CD8-positive, alpha-beta memory T cell (primary cell): Measurements from ENCODE around the gene KLK14. TPM values are rescaled to one million over a fixed set of nuclear protein-coding genes. Genes with fewer than 3 reads are reported as not detected.

Experiments
- CTCF ChIA-PET: fragments of 350-600 bp; sonication (Branson Sonifier 250); formaldehyde crosslinking; loops from one replicate; lab custom pipeline; 2021; ENCODE audit warnings: antibody characterized with exemption; lab: Charles Lee
- POLR2A ChIA-PET: fragments of 350-600 bp; sonication (Branson Sonifier 250); formaldehyde crosslinking; loops from one replicate; lab custom pipeline; 2021; ENCODE audit warnings: antibody characterized with exemption; lab: Charles Lee
- DNase-seq, 5 donors: peaks; one replicate each; pipeline versions ENCODE4 v3.0.0 to v3.0.0-alpha.2; 2020 to 2022; ENCODE audit warnings: mixed read lengths in 1 of 5
- H3K27ac ChIP-seq: one replicate; pipeline ENCODE4 v1.7.0; 2013; ENCODE audit warnings: low read depth, mild to moderate bottlenecking, low read length, moderate library complexity
- H3K27me3 ChIP-seq: 2 replicates; pipeline ENCODE4 v1.7.0; 2013; ENCODE audit warnings: low read length, mild to moderate bottlenecking; ENCODE audit not compliant: insufficient read depth, poor library complexity, severe bottlenecking
- H3K36me3 ChIP-seq: 2 replicates; pipeline ENCODE4 v1.7.0; 2013; ENCODE audit warnings: mild to moderate bottlenecking, low read length, moderate library complexity; ENCODE audit not compliant: insufficient read depth
- H3K4me1 ChIP-seq: 2 replicates; pipeline ENCODE4 v1.7.0; 2013; ENCODE audit warnings: mild to moderate bottlenecking, low read length, moderate library complexity; ENCODE audit not compliant: insufficient read depth
- H3K4me3 ChIP-seq: 2 replicates; pipeline ENCODE4 v1.7.0; 2013; ENCODE audit warnings: mild to moderate bottlenecking, low read length
- H3K9me3 ChIP-seq: 2 replicates; pipeline ENCODE4 v1.7.0; 2013; ENCODE audit warnings: mild to moderate bottlenecking, low read length
- H3K27ac Mint-ChIP-seq, 8 donors: one replicate each; pipeline ENCODE4 v1.8.0; 2020 to 2021; ENCODE audit warnings: mixed read lengths in 8 of 8, mild to moderate bottlenecking in 6 of 8, inconsistent platforms in 3 of 8, moderate library complexity in 3 of 8
- H3K27me3 Mint-ChIP-seq, 2 donors: one replicate each; pipeline ENCODE4 v1.8.0; 2020 to 2021; ENCODE audit warnings: mixed read lengths in 2 of 2, mild to moderate bottlenecking in 1 of 2, moderate library complexity in 1 of 2
- H3K36me3 Mint-ChIP-seq, 3 donors: one replicate each; pipeline ENCODE4 v1.8.0; 2020 to 2021; ENCODE audit warnings: mixed read lengths in 3 of 3, inconsistent platforms in 1 of 3, mild to moderate bottlenecking in 1 of 3
- H3K4me1 Mint-ChIP-seq, 3 donors: one replicate each; pipeline ENCODE4 v1.8.0; 2020 to 2021; ENCODE audit warnings: mixed read lengths in 3 of 3, inconsistent platforms in 1 of 3, mild to moderate bottlenecking in 1 of 3
- H3K4me3 Mint-ChIP-seq, 7 donors: one replicate each; pipeline ENCODE4 v1.8.0; 2020 to 2021; ENCODE audit warnings: mixed read lengths in 7 of 7, mild to moderate bottlenecking in 6 of 7, moderate library complexity in 4 of 7, inconsistent platforms in 2 of 7
- H3K9me3 Mint-ChIP-seq, 5 donors: one replicate each; pipeline ENCODE4 v1.8.0; 2020 to 2022; ENCODE audit warnings: mixed read lengths in 5 of 5, mild to moderate bottlenecking in 3 of 5, moderate library complexity in 2 of 5, inconsistent platforms in 1 of 5
- polyA plus RNA-seq: library from polyadenylated mRNA; unstranded; fragments of 300-500 nt; fragmentation: Illumina TruSeq; gene quantifications from one replicate; pipeline ENCODE4 v1.2.3, GENCODE V29; 2021
- total RNA-seq, 2 experiments: library from RNA; stranded (reverse); gene quantifications; one replicate each; pipeline ENCODE4 v1.2.3, GENCODE V29; 2021

KLK14 gene
- total and polyA plus RNA-seq, 3 experiments from 2014 or later: 0.26 to 0.31 TPM; not detected in 1

- no peaks in the 10 kb centered on the region for H3K9me3 Mint-ChIP-seq
- H3K27ac Mint-ChIP-seq: peak within 1 kb of the TSS; percentile 92 to 100 (median 98)
- Histone ChIP-seq H3K27ac (peak within 1 kb of the TSS; percentile 82), H3K9me3 (no peaks in the 10 kb centered on the region), H3K27me3 (no peaks in the 10 kb centered on the region), H3K36me3 (no peaks in the 10 kb centered on the region), H3K4me3 (peak within 1 kb of the TSS; percentile 91), H3K4me1 (peaks cover 19% of the 10 kb centered on the region)
- peaks cover 0 to 3% of the 10 kb centered on the region in 2 donors for H3K27me3 Mint-ChIP-seq
- H3K4me1 Mint-ChIP-seq: peaks cover 37 to 53% (median 46%) of the 10 kb centered on the region in 3 donors
- peak; percentile 97 to 99 (median 98) for DNase-seq
- H3K4me3 Mint-ChIP-seq: peak within 1 kb of the TSS; percentile 89 to 99 (median 96)
- peaks cover 0 to 37% (median 6%) of the 10 kb centered on the region in 3 donors for H3K36me3 Mint-ChIP-seq
- ChIA-PET POLR2A (interaction anchor here (0.7 kb wide), 2 partner anchors 9 to 28 kb away, joined by 3 to 5 read pairs; no protein-coding TSS in a partner anchor), CTCF (no interaction called here)
Measured at GRCh38 chr19:51108066-51108804, 25.5 kb upstream of the KLK14 start, which contains the start of gene CTU1. Gene CTU1, minus strand, starts transcription at chr19:51108409. Its CDS starts 3,840 bp downstream, at chr19:51104569.

- peaks cover 18% of the 10 kb centered on the region for H3K4me1 ChIP-seq
- peaks cover 3% of the 10 kb centered on the region for H3K36me3 ChIP-seq
- H3K4me3 ChIP-seq: peak overlapping the region; percentile 91
- POLR2A ChIA-PET: no interaction called here
- Mint-ChIP-seq H3K27me3 (peaks cover 0 to 3% of the 10 kb centered on the region in 2 donors), H3K4me3 (peak overlapping the region; percentile 89 to 99 (median 96)), H3K4me1 (peaks cover 40 to 60% (median 53%) of the 10 kb centered on the region in 3 donors), H3K36me3 (peaks cover 0 to 44% (median 6%) of the 10 kb centered on the region in 3 donors), H3K9me3 (no peaks in the 10 kb centered on the region), H3K27ac (peak overlapping the region; percentile 92 to 100 (median 98))
- H3K27ac ChIP-seq: peak overlapping the region; percentile 82
- H3K27me3 ChIP-seq: no peaks in the 10 kb centered on the region
- peak in 1 of 5 donors; percentile 10 for DNase-seq
- CTCF ChIA-PET: no interaction called here
- H3K9me3 ChIP-seq: no peaks in the 10 kb centered on the region
Measured at GRCh38 chr19:51107406-51108065, 24.8 kb upstream of the KLK14 start.

- CTCF ChIA-PET: interaction anchor here (1.3 kb wide), 1 partner anchor 9 kb away, joined by 3 read pairs; no protein-coding TSS in a partner anchor
- Mint-ChIP-seq H3K9me3 (no peaks in the 10 kb centered on the region), H3K27ac (peak overlapping the region in 2 of 8 donors; percentile 56 to 62), H3K27me3 (peaks cover 0 to 3% of the 10 kb centered on the region in 2 donors), H3K4me1 (peaks cover 62 to 77% (median 73%) of the 10 kb centered on the region in 3 donors), H3K4me3 (no peak overlapping the region), H3K36me3 (peaks cover 0 to 77% (median 8%) of the 10 kb centered on the region in 3 donors)
- H3K27me3 ChIP-seq: no peaks in the 10 kb centered on the region
- no peak overlapping the region for H3K27ac ChIP-seq
- POLR2A ChIA-PET: no interaction called here
- H3K9me3 ChIP-seq: no peaks in the 10 kb centered on the region
- no peak for DNase-seq
- no peak overlapping the region for H3K4me3 ChIP-seq
- H3K4me1 ChIP-seq: peaks cover 22% of the 10 kb centered on the region
- peaks cover 6% of the 10 kb centered on the region for H3K36me3 ChIP-seq
Measured at GRCh38 chr19:51103926-51104341, 21.2 kb upstream of the KLK14 start.

- Mint-ChIP-seq H3K4me1 (peaks cover 53 to 68% (median 64%) of the 10 kb centered on the region in 3 donors), H3K27ac (no peak overlapping the region), H3K27me3 (no peaks in the 10 kb centered on the region), H3K36me3 (peaks cover 0 to 73% (median 8%) of the 10 kb centered on the region in 3 donors), H3K9me3 (no peaks in the 10 kb centered on the region), H3K4me3 (no peak overlapping the region)
- Histone ChIP-seq H3K9me3 (no peaks in the 10 kb centered on the region), H3K4me1 (peaks cover 19% of the 10 kb centered on the region), H3K27me3 (no peaks in the 10 kb centered on the region), H3K27ac (no peak overlapping the region), H3K4me3 (no peak overlapping the region), H3K36me3 (peaks cover 6% of the 10 kb centered on the region)
- DNase-seq: no peak
- ChIA-PET POLR2A (no interaction called here), CTCF (interaction anchor here (1.3 kb wide), 1 partner anchor 9 kb away, joined by 3 read pairs; no protein-coding TSS in a partner anchor)
Measured at GRCh38 chr19:51102991-51103390, 20.3 kb upstream of the KLK14 start.

GRCh38 chr19:51101171-51101865 lies 18.6 kb upstream of the KLK14 start:
- Mint-ChIP-seq H3K4me1 (peaks cover 52 to 65% (median 62%) of the 10 kb centered on the region in 3 donors), H3K4me3 (no peak overlapping the region), H3K27me3 (no peaks in the 10 kb centered on the region), H3K36me3 (peaks cover 5 to 82% (median 8%) of the 10 kb centered on the region in 3 donors), H3K27ac (peak overlapping the region in 4 of 8 donors; percentile 27 to 44 (median 38)), H3K9me3 (no peaks in the 10 kb centered on the region)
- DNase-seq: no peak
- H3K27ac ChIP-seq: no peak overlapping the region
- ChIA-PET CTCF (interaction anchor here (0.9 to 1.6 kb wide), 2 partner anchors 56 to 744 kb away, joined by 3 read pairs; no protein-coding TSS in a partner anchor), POLR2A (no interaction called here)
- no peak overlapping the region for H3K4me3 ChIP-seq
- H3K4me1 ChIP-seq: peaks cover 13% of the 10 kb centered on the region
- H3K9me3 ChIP-seq: no peaks in the 10 kb centered on the region
- H3K27me3 ChIP-seq: no peaks in the 10 kb centered on the region
- H3K36me3 ChIP-seq: peaks cover 6% of the 10 kb centered on the region

- Mint-ChIP-seq H3K4me3 (peak overlapping the region in 1 of 7 donors; percentile 63), H3K27ac (no peak overlapping the region), H3K27me3 (no peaks in the 10 kb centered on the region), H3K9me3 (no peaks in the 10 kb centered on the region), H3K36me3 (peaks cover 5 to 77% (median 5%) of the 10 kb centered on the region in 3 donors), H3K4me1 (peaks cover 47 to 58% (median 58%) of the 10 kb centered on the region in 3 donors)
- ChIA-PET CTCF (no interaction called here), POLR2A (no interaction called here)
- Histone ChIP-seq H3K36me3 (peaks cover 6% of the 10 kb centered on the region), H3K27ac (no peak overlapping the region), H3K4me1 (peaks cover 13% of the 10 kb centered on the region), H3K27me3 (no peaks in the 10 kb centered on the region), H3K4me3 (no peak overlapping the region), H3K9me3 (no peaks in the 10 kb centered on the region)
- DNase-seq: no peak
Measured at GRCh38 chr19:51100601-51101000, 17.9 kb upstream of the KLK14 start.

GRCh38 chr19:51099047-51099382 lies 16.3 kb upstream of the KLK14 start:
- no peak for DNase-seq
- peaks cover 13% of the 10 kb centered on the region for H3K4me1 ChIP-seq
- H3K27ac ChIP-seq: no peak overlapping the region
- H3K27me3 Mint-ChIP-seq: no peaks in the 10 kb centered on the region
- peaks cover 2 to 66% (median 5%) of the 10 kb centered on the region in 3 donors for H3K36me3 Mint-ChIP-seq
- no peak overlapping the region for H3K4me3 ChIP-seq
- H3K4me1 Mint-ChIP-seq: peaks cover 35 to 47% (median 46%) of the 10 kb centered on the region in 3 donors
- H3K27me3 ChIP-seq: no peaks in the 10 kb centered on the region
- no peaks in the 10 kb centered on the region for H3K9me3 Mint-ChIP-seq
- H3K36me3 ChIP-seq: peaks cover 6% of the 10 kb centered on the region
- CTCF ChIA-PET: no interaction called here
- H3K9me3 ChIP-seq: no peaks in the 10 kb centered on the region
- POLR2A ChIA-PET: no interaction called here
- H3K27ac Mint-ChIP-seq: peak overlapping the region in 3 of 8 donors; percentile 27 to 50 (median 29)
- H3K4me3 Mint-ChIP-seq: peak overlapping the region in 3 of 7 donors; percentile 27 to 59 (median 41)
